Neural cell (in vitro differentiated cells): ENCODE results near the gene TAS2R38. TPM values are rescaled to one million over a fixed set of nuclear protein-coding genes. Genes with fewer than 3 reads are reported as not detected.

Experiments
- H2AFZ ChIP-seq: fragments of 200-600, 300-800 bp; sonication (generic), shearing (Covaris generic); 2 replicates; pipeline ENCODE4 v1.6.0; 2014; ENCODE audit warnings: low read depth, mild to moderate bottlenecking, antibody characterized with exemption, low read length, moderate library complexity
- H3F3A ChIP-seq: fragments of 200-600 bp; shearing (Covaris generic); 2 replicates; pipeline ENCODE4 v1.6.1; 2016; ENCODE audit warnings: mild to moderate bottlenecking, moderate library complexity, mixed read lengths, antibody characterized with exemption, low read length; ENCODE audit not compliant: insufficient read depth, poor library complexity, severe bottlenecking
- H3K27ac ChIP-seq: fragments of 200-600, 300-800 bp; sonication (generic), shearing (Covaris generic); 2 replicates; pipeline ENCODE4 v1.5.1; 2014; ENCODE audit warnings: mild to moderate bottlenecking, low read length, moderate library complexity
- H3K27me3 ChIP-seq: fragments of 300-800, 200-600 bp; sonication (generic), shearing (Covaris generic); 2 replicates; pipeline ENCODE4 v1.6.0; 2014; ENCODE audit warnings: mild to moderate bottlenecking, low read depth, low read length, moderate library complexity; ENCODE audit not compliant: insufficient read depth
- H3K36me3 ChIP-seq: fragments of 300-800, 200-600 bp; sonication (generic), shearing (Covaris generic); 2 replicates; pipeline ENCODE4 v1.5.1; 2014; ENCODE audit warnings: mild to moderate bottlenecking, antibody characterized with exemption, low read length, moderate library complexity; ENCODE audit not compliant: insufficient read depth
- H3K4me2 ChIP-seq: fragments of 300-800, 200-600 bp; sonication (generic), shearing (Covaris generic); 2 replicates; pipeline ENCODE4 v1.6.0; 2014; ENCODE audit warnings: mild to moderate bottlenecking, low read length
- H3K4me3 ChIP-seq: fragments of 300-800, 200-600 bp; sonication (generic), shearing (Covaris generic); 2 replicates; pipeline ENCODE4 v1.5.1; 2014; ENCODE audit warnings: mild to moderate bottlenecking, low read length, moderate library complexity
- H3K79me2 ChIP-seq: fragments of 200-600 bp; shearing (Covaris generic); replicated peaks from 2 replicates; pipeline ENCODE4 v1.6.0; 2014; ENCODE audit warnings: mild to moderate bottlenecking, low read length, moderate library complexity; ENCODE audit not compliant: insufficient read depth
- H3K9ac ChIP-seq: fragments of 300-800, 200-600 bp; sonication (generic), shearing (Covaris generic); 2 replicates; pipeline ENCODE4 v1.6.1; 2016; ENCODE audit warnings: mild to moderate bottlenecking, low read length, mixed read lengths
- H3K9me2 ChIP-seq: fragments of 200-600 bp; shearing (Covaris generic); 2 replicates; pipeline ENCODE4 v1.6.1; 2016; ENCODE audit warnings: mild to moderate bottlenecking, low read length, mixed read lengths; ENCODE audit not compliant: insufficient read depth
- H3K9me3 ChIP-seq: fragments of 200-600, 300-800 bp; sonication (generic), shearing (Covaris generic); 2 replicates; pipeline ENCODE4 v1.6.1; 2016; ENCODE audit warnings: mild to moderate bottlenecking, mixed run types, low read length, moderate library complexity, mixed read lengths
- H4K20me1 ChIP-seq: fragments of 200-600 bp; shearing (Covaris generic); 2 replicates; pipeline ENCODE4 v1.6.1; 2016; ENCODE audit warnings: mild to moderate bottlenecking, mixed run types; ENCODE audit not compliant: insufficient read depth
- EP300 ChIP-seq: fragments of 450-650 bp; conservative IDR thresholded peaks from 2 replicates; pipeline ENCODE4 v1.6.1; 2014; ENCODE audit warnings: antibody characterized with exemption, mild to moderate bottlenecking, moderate library complexity; ENCODE audit not compliant: poor library complexity, severe bottlenecking
- EZH2 ChIP-seq: fragments of 200-600, 300-800 bp; shearing (Covaris generic), sonication (generic); IDR thresholded peaks from 2 replicates; pipeline ENCODE4 v1.6.1; 2014; ENCODE audit warnings: antibody characterized with exemption, low read length, borderline replicate concordance, mild to moderate bottlenecking; ENCODE audit not compliant: insufficient read depth, poor library complexity, severe bottlenecking
- MXI1 ChIP-seq: fragments of 450-650 bp; conservative IDR thresholded peaks from 2 replicates; pipeline ENCODE4 v1.6.1; 2014; ENCODE audit warnings: antibody characterized with exemption, mild to moderate bottlenecking; ENCODE audit not compliant: poor library complexity, severe bottlenecking
- POLR2AphosphoS5 ChIP-seq: IDR thresholded peaks from 2 replicates; pipeline ENCODE4 v1.6.1; 2012
- RAD21 ChIP-seq: fragments of 450-650 bp; conservative IDR thresholded peaks from 2 replicates; pipeline ENCODE4 v1.6.1; 2014; ENCODE audit warnings: antibody characterized with exemption, mild to moderate bottlenecking, moderate library complexity
- SMC3 ChIP-seq: fragments of 450-650 bp; conservative IDR thresholded peaks from 2 replicates; pipeline ENCODE4 v1.6.1; 2014; ENCODE audit warnings: antibody characterized with exemption, mild to moderate bottlenecking, moderate library complexity; ENCODE audit not compliant: poor library complexity
- TAF1 ChIP-seq: IDR thresholded peaks from 2 replicates; pipeline ENCODE4 v1.6.1; 2012; ENCODE audit warnings: low read depth
- polyA plus RNA-seq: library from polyadenylated mRNA; depleted of rRNA; stranded (reverse); fragments of >200 nt; gene quantifications from 2 replicates; pipeline ENCODE4 v1.2.3, GENCODE V29; 2014
- TF ChIP-seq, protein P1 (sequence below): IDR thresholded peaks from 2 replicates; pipeline ENCODE4 v1.6.1; 2012; ENCODE audit warnings: borderline replicate concordance
- TF ChIP-seq, protein P2 (sequence below): fragments of 450-650 bp; IDR thresholded peaks from 2 replicates; pipeline ENCODE4 v1.5.1; 2014; ENCODE audit warnings: antibody characterized with exemption, mild to moderate bottlenecking, moderate library complexity; ENCODE audit not compliant: poor library complexity, severe bottlenecking

TAS2R38 gene
- polyA plus RNA-seq, 1 donor from 2014 or later: not detected

DNA sequence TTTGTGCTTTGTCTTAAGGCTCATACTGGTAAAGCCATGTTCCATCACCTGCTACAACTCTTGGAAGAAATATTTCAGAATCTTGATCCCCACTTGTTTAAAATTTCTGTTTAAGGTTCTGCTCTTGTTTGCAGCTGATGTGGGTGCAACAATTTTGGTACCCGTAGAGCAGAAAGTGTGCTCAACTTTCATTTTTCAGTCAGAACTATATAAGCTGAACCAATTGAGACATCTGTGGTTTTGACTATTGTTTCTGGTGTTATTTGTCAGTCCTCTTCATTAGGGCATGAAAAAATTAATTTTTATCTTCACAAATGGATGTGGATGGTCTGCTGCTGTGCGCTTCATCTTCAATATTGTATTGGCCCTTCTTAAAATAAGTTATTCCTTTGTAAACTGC, 33.0 kb upstream of the TAS2R38 start:
- H3F3A ChIP-seq: no peaks in the 10 kb centered on the region
- no peaks in the 10 kb centered on the region for H3K9me2 ChIP-seq
- no peak overlapping the region for H3K27ac ChIP-seq
- H4K20me1 ChIP-seq: no peaks in the 10 kb centered on the region
- no peaks in the 10 kb centered on the region for H3K9me3 ChIP-seq
- no peak for TF ChIP-seq TAF1
- TF ChIP-seq SMC3: no peak
- no peak for TF ChIP-seq RAD21
- TF ChIP-seq EP300: no peak
- TF ChIP-seq, protein P1, sequence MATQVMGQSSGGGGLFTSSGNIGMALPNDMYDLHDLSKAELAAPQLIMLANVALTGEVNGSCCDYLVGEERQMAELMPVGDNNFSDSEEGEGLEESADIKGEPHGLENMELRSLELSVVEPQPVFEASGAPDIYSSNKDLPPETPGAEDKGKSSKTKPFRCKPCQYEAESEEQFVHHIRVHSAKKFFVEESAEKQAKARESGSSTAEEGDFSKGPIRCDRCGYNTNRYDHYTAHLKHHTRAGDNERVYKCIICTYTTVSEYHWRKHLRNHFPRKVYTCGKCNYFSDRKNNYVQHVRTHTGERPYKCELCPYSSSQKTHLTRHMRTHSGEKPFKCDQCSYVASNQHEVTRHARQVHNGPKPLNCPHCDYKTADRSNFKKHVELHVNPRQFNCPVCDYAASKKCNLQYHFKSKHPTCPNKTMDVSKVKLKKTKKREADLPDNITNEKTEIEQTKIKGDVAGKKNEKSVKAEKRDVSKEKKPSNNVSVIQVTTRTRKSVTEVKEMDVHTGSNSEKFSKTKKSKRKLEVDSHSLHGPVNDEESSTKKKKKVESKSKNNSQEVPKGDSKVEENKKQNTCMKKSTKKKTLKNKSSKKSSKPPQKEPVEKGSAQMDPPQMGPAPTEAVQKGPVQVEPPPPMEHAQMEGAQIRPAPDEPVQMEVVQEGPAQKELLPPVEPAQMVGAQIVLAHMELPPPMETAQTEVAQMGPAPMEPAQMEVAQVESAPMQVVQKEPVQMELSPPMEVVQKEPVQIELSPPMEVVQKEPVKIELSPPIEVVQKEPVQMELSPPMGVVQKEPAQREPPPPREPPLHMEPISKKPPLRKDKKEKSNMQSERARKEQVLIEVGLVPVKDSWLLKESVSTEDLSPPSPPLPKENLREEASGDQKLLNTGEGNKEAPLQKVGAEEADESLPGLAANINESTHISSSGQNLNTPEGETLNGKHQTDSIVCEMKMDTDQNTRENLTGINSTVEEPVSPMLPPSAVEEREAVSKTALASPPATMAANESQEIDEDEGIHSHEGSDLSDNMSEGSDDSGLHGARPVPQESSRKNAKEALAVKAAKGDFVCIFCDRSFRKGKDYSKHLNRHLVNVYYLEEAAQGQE: no peak
- TF ChIP-seq POLR2AphosphoS5: no peak
- TF ChIP-seq MXI1: no peak
- TF ChIP-seq, protein P2, sequence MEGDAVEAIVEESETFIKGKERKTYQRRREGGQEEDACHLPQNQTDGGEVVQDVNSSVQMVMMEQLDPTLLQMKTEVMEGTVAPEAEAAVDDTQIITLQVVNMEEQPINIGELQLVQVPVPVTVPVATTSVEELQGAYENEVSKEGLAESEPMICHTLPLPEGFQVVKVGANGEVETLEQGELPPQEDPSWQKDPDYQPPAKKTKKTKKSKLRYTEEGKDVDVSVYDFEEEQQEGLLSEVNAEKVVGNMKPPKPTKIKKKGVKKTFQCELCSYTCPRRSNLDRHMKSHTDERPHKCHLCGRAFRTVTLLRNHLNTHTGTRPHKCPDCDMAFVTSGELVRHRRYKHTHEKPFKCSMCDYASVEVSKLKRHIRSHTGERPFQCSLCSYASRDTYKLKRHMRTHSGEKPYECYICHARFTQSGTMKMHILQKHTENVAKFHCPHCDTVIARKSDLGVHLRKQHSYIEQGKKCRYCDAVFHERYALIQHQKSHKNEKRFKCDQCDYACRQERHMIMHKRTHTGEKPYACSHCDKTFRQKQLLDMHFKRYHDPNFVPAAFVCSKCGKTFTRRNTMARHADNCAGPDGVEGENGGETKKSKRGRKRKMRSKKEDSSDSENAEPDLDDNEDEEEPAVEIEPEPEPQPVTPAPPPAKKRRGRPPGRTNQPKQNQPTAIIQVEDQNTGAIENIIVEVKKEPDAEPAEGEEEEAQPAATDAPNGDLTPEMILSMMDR: no peak
- TF ChIP-seq EZH2: no peak
- no peaks in the 10 kb centered on the region for H3K27me3 ChIP-seq
- no peak overlapping the region for H3K4me3 ChIP-seq
- no peak overlapping the region for H3K9ac ChIP-seq
- H3K4me2 ChIP-seq: no peak overlapping the region
- H3K79me2 ChIP-seq: no peaks in the 10 kb centered on the region
- H3K36me3 ChIP-seq: no peaks in the 10 kb centered on the region
- H2AFZ ChIP-seq: no peak overlapping the region

DNA sequence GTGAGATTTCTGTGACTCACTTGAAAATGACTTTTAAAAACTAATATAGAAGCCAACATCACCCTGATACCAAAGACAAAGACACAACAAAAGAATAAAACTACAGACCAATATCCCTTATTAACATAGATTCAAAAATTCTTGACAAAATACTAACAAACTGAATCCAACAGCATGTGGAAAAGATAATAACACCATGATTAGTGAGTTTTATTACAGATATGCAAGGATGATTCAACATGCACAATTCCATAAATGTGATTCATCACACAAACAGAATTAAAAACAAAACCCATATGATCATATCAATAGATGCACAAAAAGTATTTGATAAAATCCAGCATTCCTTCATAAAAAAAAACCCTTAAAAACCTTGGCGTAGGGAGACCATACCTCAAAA, 28.6 kb upstream of the TAS2R38 start:
- Histone ChIP-seq H3K4me2 (no peak overlapping the region), H2AFZ (no peak overlapping the region), H3K79me2 (no peaks in the 10 kb centered on the region), H3K9me3 (no peaks in the 10 kb centered on the region), H3K27ac (no peak overlapping the region), H3K9me2 (no peaks in the 10 kb centered on the region), H3K9ac (no peak overlapping the region), H3K36me3 (no peaks in the 10 kb centered on the region), H3K4me3 (no peak overlapping the region), H4K20me1 (no peaks in the 10 kb centered on the region), H3K27me3 (no peaks in the 10 kb centered on the region), H3F3A (no peaks in the 10 kb centered on the region)
- TF ChIP-seq TAF1 (no peak), RAD21 (no peak), EZH2 (no peak), MXI1 (no peak), SMC3 (no peak), POLR2AphosphoS5 (no peak)
- TF ChIP-seq, protein P1: no peak
- TF ChIP-seq, protein P2: no peak
